Sciatic nerve (tissue), 2 donors: ENCODE measurements around the gene PPFIA3. TPM values are rescaled to one million over a fixed set of nuclear protein-coding genes. Genes with fewer than 3 reads are reported as not detected.
A peak's percentile ranks its signal among the peaks of the same experiment; 100 is the strongest.

Source experiments
- ATAC-seq: fragments of 200-7000 bp; cut with Tn5 transposase; one replicate; pipeline ENCODE4 v1.9.1; 2020; ENCODE audit warnings: mild to moderate bottlenecking, moderate library complexity
- DNase-seq: peaks from one replicate; pipeline ENCODE4 v3.0.0-alpha.2; 2020; ENCODE audit warnings: low spot score
- intact Hi-C: fragments of 100-400 bp; cut with DNase I; formaldehyde crosslinking; loops from one replicate; pipeline ENCODE4 v1.14.2; 2022
- total RNA-seq: library from RNA; stranded (reverse); fragmentation: NEBNext Ultra II Directional; extraction: Animal tissue kit (Norgen Biotek cat#: 25700); gene quantifications from one replicate; pipeline ENCODE4 v1.2.1, GENCODE V29; 2021
- donor health status: DM: no; HTN: no; CAD: no.
- donor health status: DM: no; HTN: no; CAD: no.

The PPFIA3 gene
- total RNA-seq, 1 donor from 2014 or later = 6.3 TPM

- no peak for ATAC-seq
- no peak for DNase-seq
- intact Hi-C loops = no loop called here
These were observed 20.5 kb upstream of the PPFIA3 start for GRCh38 chr19:49098795-49099194.

- intact Hi-C loops = no loop called here
- DNase-seq = no peak
These were observed 18.2 kb upstream of the PPFIA3 start for GRCh38 chr19:49101160-49101559.

GRCh38 chr19:49102303-49102702, 17.0 kb upstream of the PPFIA3 start:
- intact Hi-C loops = no loop called here
- no peak for ATAC-seq
- DNase-seq = no peak

More at GRCh38 chr19:49101160-49101559, 18.2 kb upstream of the PPFIA3 start:
- no peak for ATAC-seq

- DNase-seq (no peak), ATAC-seq (no peak)
- intact Hi-C loops = no loop called here
These were observed 15.8 kb upstream of the PPFIA3 start for GRCh38 chr19:49103331-49104085.

- intact Hi-C loops = no loop called here
- DNase-seq (no peak), ATAC-seq (peak; percentile 31)
These were observed 15.0 kb upstream of the PPFIA3 start for GRCh38 chr19:49104229-49104864.

GRCh38 chr19:49106648-49107135, 12.7 kb upstream of the PPFIA3 start:
- intact Hi-C loops = no loop called here
- ATAC-seq (peak; percentile 48), DNase-seq (peak; percentile 67)

- no peak for DNase-seq
- ATAC-seq = no peak
- intact Hi-C loops = no loop called here
These were observed 11.5 kb upstream of the PPFIA3 start for GRCh38 chr19:49107625-49108459.

- ATAC-seq = no peak
- intact Hi-C loops = no loop called here
- DNase-seq = no peak
These were observed 10.3 kb upstream of the PPFIA3 start for GRCh38 chr19:49109051-49109450.

- DNase-seq (no peak), ATAC-seq (no peak)
- intact Hi-C loops = no loop called here
These were observed 9.6 kb upstream of the PPFIA3 start for GRCh38 chr19:49109569-49110233.

- no peak for DNase-seq
- intact Hi-C loops = no loop called here
- ATAC-seq = no peak
These were observed 8.8 kb upstream of the PPFIA3 start for GRCh38 chr19:49110567-49110966.

- DNase-seq (no peak), ATAC-seq (no peak)
- intact Hi-C loops = no loop called here
These were observed 7.9 kb upstream of the PPFIA3 start for GRCh38 chr19:49111218-49111998.

GRCh38 chr19:49113762-49114629, 5.3 kb upstream of the PPFIA3 start, which contains the start of gene LIN7B:
Gene LIN7B (plus strand): TSS chr19:49114370. CDS start chr19:49114405, 35 bp downstream.
- intact Hi-C loops = no loop called here
- ATAC-seq (peak; percentile 54), DNase-seq (peak; percentile 78)

GRCh38 chr19:49114630-49115363, 4.5 kb upstream of the PPFIA3 start:
- intact Hi-C loops = no loop called here
- DNase-seq (peak; percentile 81), ATAC-seq (peak; percentile 29)

GRCh38 chr19:49116544-49116943, 2.8 kb upstream of the PPFIA3 start:
- intact Hi-C loops = no loop called here
- DNase-seq (peak; percentile 64), ATAC-seq (no peak)

- DNase-seq (peak; percentile 61), ATAC-seq (no peak)
- intact Hi-C loops = no loop called here
These were observed 1.4 kb upstream of the PPFIA3 start for GRCh38 chr19:49117677-49118564.
